Liver (tissue), 9 donors: ENCODE measurements around the gene SF1. TPM values are rescaled to one million over a fixed set of nuclear protein-coding genes. Genes with fewer than 3 reads are reported as not detected.
A peak's percentile ranks its signal among the peaks of the same experiment; 100 is the strongest.

Experiments used
- DNase-seq: peaks from one replicate; pipeline ENCODE4 v3.0.0-alpha.2; 2017; ENCODE audit warnings: low spot score
- H3K27ac ChIP-seq, 2 donors: one replicate each; pipeline ENCODE4 v1.7.0; 2013; ENCODE audit warnings: inconsistent platforms in 2 of 2, low read length in 2 of 2, control low read depth in 1 of 2, low read depth in 1 of 2, mild to moderate bottlenecking in 1 of 2
- H3K27me3 ChIP-seq, 4 donors: one replicate each; pipeline versions ENCODE4 v1.6.1 to v1.7.0; 2013; ENCODE audit warnings: low read length in 3 of 4, inconsistent platforms in 1 of 4, mild to moderate bottlenecking in 1 of 4, moderate library complexity in 1 of 4; ENCODE audit not compliant: control insufficient read depth in 4 of 4, insufficient read depth in 4 of 4
- H3K36me3 ChIP-seq, 4 donors: one replicate each; pipeline versions ENCODE4 v1.6.1 to v1.7.0; 2013; ENCODE audit warnings: low read length in 3 of 4, mild to moderate bottlenecking in 3 of 4, low read depth in 1 of 4, moderate library complexity in 1 of 4; ENCODE audit not compliant: control insufficient read depth in 4 of 4, insufficient read depth in 3 of 4
- H3K4me1 ChIP-seq, 4 donors: one replicate each; pipeline versions ENCODE4 v1.6.1 to v1.7.0; 2013; ENCODE audit warnings: low read length in 3 of 4, mild to moderate bottlenecking in 3 of 4, moderate library complexity in 1 of 4; ENCODE audit not compliant: control insufficient read depth in 4 of 4, insufficient read depth in 4 of 4
- H3K4me3 ChIP-seq, 3 donors: one replicate each; pipeline versions ENCODE4 v1.6.1 to v1.7.0; 2013; ENCODE audit warnings: low read length in 3 of 3, control low read depth in 1 of 3, low read depth in 1 of 3, mild to moderate bottlenecking in 1 of 3
- H3K9ac ChIP-seq, 2 donors: one replicate each; pipeline ENCODE4 v1.7.0; 2013; ENCODE audit warnings: low read length in 2 of 2, mild to moderate bottlenecking in 2 of 2, moderate library complexity in 2 of 2, control low read depth in 1 of 2, low read depth in 1 of 2
- H3K9me3 ChIP-seq, 4 donors: one replicate each; pipeline versions ENCODE4 v1.6.1 to v1.7.0; 2013; ENCODE audit warnings: low read length in 3 of 4; ENCODE audit not compliant: control insufficient read depth in 4 of 4
- EGR1 ChIP-seq, 2 donors: IDR thresholded peaks; 2 replicates each; pipeline ENCODE4 v1.6.1; 2016 to 2018; ENCODE audit warnings: antibody characterized with exemption in 2 of 2, low read depth in 2 of 2
- FOXA1 ChIP-seq: IDR thresholded peaks from 2 replicates; pipeline ENCODE4 v1.6.1; 2016; ENCODE audit warnings: antibody characterized with exemption
- FOXA2 ChIP-seq: IDR thresholded peaks from 2 replicates; pipeline ENCODE4 v1.6.1; 2016; ENCODE audit warnings: antibody characterized with exemption
- GABPA ChIP-seq, 2 donors: IDR thresholded peaks in 1 of 2; conservative IDR thresholded peaks in 1 of 2; 2 replicates each; pipeline ENCODE4 v1.6.1; 2016; ENCODE audit warnings: antibody characterized with exemption in 2 of 2, mild to moderate bottlenecking in 1 of 2, moderate library complexity in 1 of 2
- HNF4A ChIP-seq, 2 donors: conservative IDR thresholded peaks; 2 replicates each; pipeline ENCODE4 v1.6.1; 2016; ENCODE audit warnings: antibody characterized with exemption in 2 of 2, mild to moderate bottlenecking in 2 of 2
- HNF4G ChIP-seq: IDR thresholded peaks from 2 replicates; pipeline ENCODE4 v1.6.1; 2016; ENCODE audit warnings: antibody characterized with exemption
- NR2F2 ChIP-seq: IDR thresholded peaks from 2 replicates; pipeline ENCODE4 v1.6.1; 2016; ENCODE audit warnings: antibody characterized with exemption
- RAD21 ChIP-seq, 2 donors: IDR thresholded peaks; 2 replicates each; pipeline ENCODE4 v1.6.1; 2016; ENCODE audit warnings: antibody characterized with exemption in 2 of 2, mild to moderate bottlenecking in 2 of 2
- RXRA ChIP-seq, 2 donors: IDR thresholded peaks; 2 replicates each; pipeline ENCODE4 v1.6.1; 2017 to 2018; ENCODE audit warnings: antibody characterized with exemption in 2 of 2, mild to moderate bottlenecking in 1 of 2
- SP1 ChIP-seq: IDR thresholded peaks from 2 replicates; pipeline ENCODE4 v1.6.1; 2018; ENCODE audit warnings: antibody characterized with exemption, mild to moderate bottlenecking
- TAF1 ChIP-seq: conservative IDR thresholded peaks from 2 replicates; pipeline ENCODE4 v1.6.1; 2016; ENCODE audit warnings: antibody characterized with exemption, mild to moderate bottlenecking
- WGBS: extraction: QIAGEN DNeasy Blood & Tissue Kit; methylation state at CpG from one replicate; pipeline ENCODE4 v1.1.7; 2013; 5-methylcytosine and 5-hydroxymethylcytosine counted together
- polyA plus RNA-seq, 2 donors: library from polyadenylated mRNA; stranded (reverse) in 1 of 2; unstranded in 1 of 2; fragments of 200-250 nt in 1 of 2; fragments of >200 nt in 1 of 2; fragmentation: Nextera tagmentation in 1 of 2; extraction: Ambion mirVana in 1 of 2; gene quantifications; one replicate each; pipeline versions ENCODE4 v1.2.1 to v1.2.3, GENCODE V29; 2013 to 2015
- total RNA-seq, 2 donors: library from RNA; depleted of rRNA; stranded (reverse); fragments of >200 nt; gene quantifications; one replicate each; pipeline ENCODE4 v1.2.3, GENCODE V29; 2014
- TF ChIP-seq, protein P1 (sequence below): fragments of 150-350 bp; IDR thresholded peaks from 2 replicates; pipeline ENCODE4 v1.5.1; 2017; ENCODE audit warnings: improper control_type of control experiment, low read depth, low read length; ENCODE audit not compliant: missing input control
- TF ChIP-seq, protein P2 (sequence below): IDR thresholded peaks from 2 replicates; pipeline ENCODE4 v1.6.1; 2016; ENCODE audit warnings: antibody characterized with exemption, mild to moderate bottlenecking
- donor health status: healthy.
- donor health status: healthy.
- donor health status: healthy.
- donor health status: healthy.
- donor health status: healthy.

The SF1 gene
- total and polyA plus RNA-seq, 4 donors: 44.9 to 135 (median 50.1) TPM

DNA sequence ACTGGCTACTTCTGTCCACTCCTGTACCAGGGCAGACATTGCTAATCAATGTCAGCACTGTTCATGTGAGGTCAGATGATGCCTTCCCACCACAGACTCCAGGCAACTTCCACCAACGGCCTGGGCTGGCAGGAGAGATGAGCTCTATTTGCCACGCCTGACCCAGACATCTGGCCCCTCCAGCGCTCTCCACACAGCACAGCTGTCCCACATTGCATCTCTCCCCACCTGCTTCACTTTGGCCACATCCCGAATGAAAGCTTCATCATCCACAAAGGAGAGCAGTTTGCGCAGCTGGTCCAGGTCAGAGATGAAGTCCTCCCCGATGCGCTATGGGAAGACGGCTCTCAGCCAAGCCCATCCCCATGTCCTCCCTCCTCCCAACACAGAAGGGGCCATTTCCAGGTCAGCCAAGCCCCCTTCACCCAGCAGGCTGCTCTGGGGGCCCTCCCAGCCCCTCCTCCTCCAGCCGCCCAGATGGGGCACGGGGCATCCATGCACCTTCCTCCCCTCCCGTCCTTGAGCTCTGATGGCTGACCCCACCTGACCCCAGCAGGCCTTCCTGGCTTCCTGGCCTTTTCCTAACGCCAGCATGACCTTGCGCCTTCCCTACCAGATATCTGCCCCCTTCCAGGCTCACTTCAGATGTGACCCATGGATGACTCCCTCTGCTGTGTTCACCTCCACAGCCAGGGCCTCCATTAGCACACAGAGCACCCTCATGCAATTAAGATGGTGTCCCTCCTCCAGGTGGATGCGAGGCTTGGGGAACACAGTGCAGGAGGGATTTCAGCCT lies 26.0 kb downstream of the SF1 start:
- DNase-seq: no peak
- Histone ChIP-seq H3K9ac (no peak overlapping the region), H3K9me3 (no peaks in the 10 kb centered on the region), H3K27me3 (no peaks in the 10 kb centered on the region), H3K4me3 (no peak overlapping the region), H3K4me1 (no peaks in the 10 kb centered on the region), H3K27ac (no peak overlapping the region), H3K36me3 (no peaks in the 10 kb centered on the region)
- 91% methylated on average over 14 of the region's 14 CpGs for WGBS
- TF ChIP-seq NR2F2 (peak; percentile 42), HNF4A (conservative IDR thresholded peaks at IDR 0.05) (no peak)

DNA sequence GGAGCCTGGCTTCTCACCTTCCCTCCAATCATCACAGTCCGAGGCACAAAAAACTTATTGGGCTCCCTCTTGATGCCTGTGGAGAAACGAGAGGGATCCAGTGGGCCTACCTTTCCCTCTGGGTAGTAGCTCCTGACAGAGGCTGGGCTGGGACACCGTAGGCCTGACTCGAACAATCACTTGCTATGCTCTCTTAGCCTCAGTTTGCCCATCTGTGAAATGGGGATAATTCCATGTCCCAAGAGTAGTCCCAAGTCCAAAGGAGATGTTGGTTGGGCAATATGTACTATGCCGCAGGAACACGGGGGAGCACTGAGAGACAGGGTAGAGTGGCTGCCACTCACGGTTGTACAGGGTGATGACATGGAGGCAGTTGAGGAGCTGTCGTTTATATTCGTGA lies 26.8 kb downstream of the SF1 start:
- WGBS: 89% methylated on average over 9 of the region's 9 CpGs
- no peaks in the 10 kb centered on the region for H3K4me1 ChIP-seq
- H3K27ac ChIP-seq: no peak overlapping the region
- H3K27me3 ChIP-seq: no peaks in the 10 kb centered on the region
- no peaks in the 10 kb centered on the region for H3K9me3 ChIP-seq
- H3K9ac ChIP-seq: no peak overlapping the region
- DNase-seq: no peak
- no peak for TF ChIP-seq NR2F2
- TF ChIP-seq, protein P1, sequence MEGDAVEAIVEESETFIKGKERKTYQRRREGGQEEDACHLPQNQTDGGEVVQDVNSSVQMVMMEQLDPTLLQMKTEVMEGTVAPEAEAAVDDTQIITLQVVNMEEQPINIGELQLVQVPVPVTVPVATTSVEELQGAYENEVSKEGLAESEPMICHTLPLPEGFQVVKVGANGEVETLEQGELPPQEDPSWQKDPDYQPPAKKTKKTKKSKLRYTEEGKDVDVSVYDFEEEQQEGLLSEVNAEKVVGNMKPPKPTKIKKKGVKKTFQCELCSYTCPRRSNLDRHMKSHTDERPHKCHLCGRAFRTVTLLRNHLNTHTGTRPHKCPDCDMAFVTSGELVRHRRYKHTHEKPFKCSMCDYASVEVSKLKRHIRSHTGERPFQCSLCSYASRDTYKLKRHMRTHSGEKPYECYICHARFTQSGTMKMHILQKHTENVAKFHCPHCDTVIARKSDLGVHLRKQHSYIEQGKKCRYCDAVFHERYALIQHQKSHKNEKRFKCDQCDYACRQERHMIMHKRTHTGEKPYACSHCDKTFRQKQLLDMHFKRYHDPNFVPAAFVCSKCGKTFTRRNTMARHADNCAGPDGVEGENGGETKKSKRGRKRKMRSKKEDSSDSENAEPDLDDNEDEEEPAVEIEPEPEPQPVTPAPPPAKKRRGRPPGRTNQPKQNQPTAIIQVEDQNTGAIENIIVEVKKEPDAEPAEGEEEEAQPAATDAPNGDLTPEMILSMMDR: no peak
- H3K4me3 ChIP-seq: no peak overlapping the region
- no peaks in the 10 kb centered on the region for H3K36me3 ChIP-seq

DNA sequence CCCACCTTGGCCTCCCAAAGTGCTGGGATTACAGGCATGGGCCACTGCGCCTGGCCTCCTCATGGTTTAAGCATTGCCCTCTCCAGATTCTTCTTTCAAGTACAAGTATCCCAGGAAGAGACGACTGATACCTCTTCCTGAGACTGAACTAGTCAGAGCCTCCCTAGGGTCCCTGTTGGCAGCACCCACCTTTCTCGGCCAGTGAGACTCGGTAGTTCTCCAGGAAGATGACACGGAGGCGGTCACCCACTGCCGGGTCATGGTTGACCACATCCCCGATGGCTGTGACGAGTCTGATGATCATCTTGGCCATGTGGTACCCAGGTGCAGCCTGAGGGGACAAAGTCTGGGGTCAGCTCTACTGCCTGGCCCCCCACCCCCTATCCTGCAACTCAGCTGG lies 27.2 kb downstream of the SF1 start:
- Histone ChIP-seq H3K4me1 (no peaks in the 10 kb centered on the region), H3K4me3 (no peak overlapping the region), H3K27me3 (no peaks in the 10 kb centered on the region), H3K9me3 (no peaks in the 10 kb centered on the region), H3K27ac (no peak overlapping the region), H3K36me3 (no peaks in the 10 kb centered on the region), H3K9ac (no peak overlapping the region)
- no peak for TF ChIP-seq SP1
- TF ChIP-seq TAF1: no peak
- TF ChIP-seq GABPA (IDR thresholded peaks at IDR 0.05 in 1 of 2, conservative IDR thresholded peaks at IDR 0.05 in 1 of 2): no peak
- TF ChIP-seq HNF4G: no peak
- TF ChIP-seq EGR1 (IDR thresholded peaks at IDR 0.05; ENCODE audit: low read depth in 2 of 2): no peak
- no peak for TF ChIP-seq RAD21 (IDR thresholded peaks at IDR 0.05)
- no peak for TF ChIP-seq FOXA1
- TF ChIP-seq FOXA2: no peak
- TF ChIP-seq, protein P2, sequence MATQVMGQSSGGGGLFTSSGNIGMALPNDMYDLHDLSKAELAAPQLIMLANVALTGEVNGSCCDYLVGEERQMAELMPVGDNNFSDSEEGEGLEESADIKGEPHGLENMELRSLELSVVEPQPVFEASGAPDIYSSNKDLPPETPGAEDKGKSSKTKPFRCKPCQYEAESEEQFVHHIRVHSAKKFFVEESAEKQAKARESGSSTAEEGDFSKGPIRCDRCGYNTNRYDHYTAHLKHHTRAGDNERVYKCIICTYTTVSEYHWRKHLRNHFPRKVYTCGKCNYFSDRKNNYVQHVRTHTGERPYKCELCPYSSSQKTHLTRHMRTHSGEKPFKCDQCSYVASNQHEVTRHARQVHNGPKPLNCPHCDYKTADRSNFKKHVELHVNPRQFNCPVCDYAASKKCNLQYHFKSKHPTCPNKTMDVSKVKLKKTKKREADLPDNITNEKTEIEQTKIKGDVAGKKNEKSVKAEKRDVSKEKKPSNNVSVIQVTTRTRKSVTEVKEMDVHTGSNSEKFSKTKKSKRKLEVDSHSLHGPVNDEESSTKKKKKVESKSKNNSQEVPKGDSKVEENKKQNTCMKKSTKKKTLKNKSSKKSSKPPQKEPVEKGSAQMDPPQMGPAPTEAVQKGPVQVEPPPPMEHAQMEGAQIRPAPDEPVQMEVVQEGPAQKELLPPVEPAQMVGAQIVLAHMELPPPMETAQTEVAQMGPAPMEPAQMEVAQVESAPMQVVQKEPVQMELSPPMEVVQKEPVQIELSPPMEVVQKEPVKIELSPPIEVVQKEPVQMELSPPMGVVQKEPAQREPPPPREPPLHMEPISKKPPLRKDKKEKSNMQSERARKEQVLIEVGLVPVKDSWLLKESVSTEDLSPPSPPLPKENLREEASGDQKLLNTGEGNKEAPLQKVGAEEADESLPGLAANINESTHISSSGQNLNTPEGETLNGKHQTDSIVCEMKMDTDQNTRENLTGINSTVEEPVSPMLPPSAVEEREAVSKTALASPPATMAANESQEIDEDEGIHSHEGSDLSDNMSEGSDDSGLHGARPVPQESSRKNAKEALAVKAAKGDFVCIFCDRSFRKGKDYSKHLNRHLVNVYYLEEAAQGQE: no peak
- TF ChIP-seq RXRA (IDR thresholded peaks at IDR 0.05): no peak
- no peak for TF ChIP-seq NR2F2
- DNase-seq: no peak
- 94% methylated on average over 9 of the region's 9 CpGs for WGBS
